IMR-90 (cell line): ENCODE data around the gene RAB8A. TPM values are rescaled to one million over a fixed set of nuclear protein-coding genes. Genes with fewer than 3 reads are reported as not detected.

Experiments used
- ATAC-seq: fragments of 200-7000 bp; cut with Tn5 transposase; 2 replicates; pipeline ENCODE4 v1.9.1; 2020; ENCODE audit warnings: low read depth, mild to moderate bottlenecking, moderate library complexity
- BruUV-seq: library from RNA; stranded (reverse); fragments of 400-500 nt; replicated peaks from 2 replicates; lab custom pipeline; 2021; lab: Mats Ljungman, UMichigan
- CTCF ChIA-PET: fragments of 300-600 bp; formaldehyde crosslinking; extraction: SDS; loops from one replicate; lab custom pipeline; 2021; ENCODE audit warnings: antibody characterized with exemption; lab: Yijun Ruan, JAX
- POLR2A ChIA-PET: fragments of 300-600 bp; sonication (Branson Sonifier 250); formaldehyde crosslinking; loops from one replicate; lab custom pipeline; 2022; ENCODE audit warnings: antibody characterized with exemption; ENCODE audit not compliant: unreplicated experiment; lab: Charles Lee
- DNase-seq: peaks from one replicate; pipeline ENCODE4 v3.0.0; 2013
- H2AFZ ChIP-seq: replicated peaks from 2 replicates; pipeline ENCODE3; 2013; ENCODE audit warnings: low read length, mild to moderate bottlenecking; ENCODE audit not compliant: poor library complexity
- H2AK5ac ChIP-seq: 2 replicates; pipeline ENCODE4 v1.6.1; 2013; ENCODE audit warnings: low read depth, low read length, inconsistent platforms
- H2AK9ac ChIP-seq: replicated peaks from 2 replicates; pipeline ENCODE3; 2013; ENCODE audit warnings: mild to moderate bottlenecking, low read depth, low read length, moderate library complexity; ENCODE audit not compliant: poor library complexity
- H2BK120ac ChIP-seq: 2 replicates; pipeline ENCODE4 v1.6.1; 2013; ENCODE audit warnings: low read depth, low read length, inconsistent platforms
- H2BK15ac ChIP-seq: 3 replicates; pipeline ENCODE4 v1.6.1; 2013; ENCODE audit warnings: low read depth, low read length, inconsistent platforms
- H2BK20ac ChIP-seq: 2 replicates; pipeline ENCODE4 v1.6.1; 2013; ENCODE audit warnings: low read depth, mild to moderate bottlenecking, inconsistent platforms, low read length, moderate library complexity
- H2BK5ac ChIP-seq: 2 replicates; pipeline ENCODE4 v1.6.1; 2013; ENCODE audit warnings: mild to moderate bottlenecking, low read depth, low read length, inconsistent platforms; ENCODE audit not compliant: poor library complexity, severe bottlenecking
- H3K14ac ChIP-seq: replicated peaks from 2 replicates; pipeline ENCODE4 v1.6.1; 2013; ENCODE audit warnings: low read depth, low read length, inconsistent platforms
- H3K18ac ChIP-seq: 2 replicates; pipeline ENCODE4 v1.6.1; 2013; ENCODE audit warnings: low read depth, low read length, control low read depth
- H3K23ac ChIP-seq: 2 replicates; pipeline ENCODE4 v1.6.1; 2013; ENCODE audit warnings: low read depth, low read length, inconsistent platforms
- H3K27ac ChIP-seq: 2 replicates; pipeline ENCODE4 v1.5.1; 2013; ENCODE audit warnings: mild to moderate bottlenecking, control low read depth, low read length; ENCODE audit not compliant: insufficient read depth
- H3K27me3 ChIP-seq: 2 replicates; pipeline ENCODE4 v1.6.1; 2013; ENCODE audit warnings: low read length; ENCODE audit not compliant: control insufficient read depth, insufficient read depth
- H3K36me3 ChIP-seq: 2 replicates; pipeline ENCODE4 v1.6.1; 2013; ENCODE audit warnings: low read length, mixed read lengths; ENCODE audit not compliant: control insufficient read depth, insufficient read depth
- H3K4ac ChIP-seq: 2 replicates; pipeline ENCODE4 v1.6.1; 2013; ENCODE audit warnings: low read depth, low read length, inconsistent platforms
- H3K4me1 ChIP-seq: 2 replicates; pipeline ENCODE4 v1.6.1; 2013; ENCODE audit warnings: low read length, mixed read lengths; ENCODE audit not compliant: control insufficient read depth, insufficient read depth
- H3K4me2 ChIP-seq: 2 replicates; pipeline ENCODE4 v1.6.1; 2013; ENCODE audit warnings: low read depth, mild to moderate bottlenecking, control low read depth, low read length, moderate library complexity
- H3K4me3 ChIP-seq: 2 replicates; pipeline ENCODE4 v1.5.1; 2013; ENCODE audit warnings: low read depth, mild to moderate bottlenecking, control low read depth, low read length, moderate library complexity; ENCODE audit not compliant: insufficient read depth
- H3K56ac ChIP-seq: 2 replicates; pipeline ENCODE4 v1.6.1; 2013; ENCODE audit warnings: low read length, inconsistent platforms; ENCODE audit not compliant: insufficient read depth; ENCODE audit errors: extremely low read depth
- H3K79me1 ChIP-seq, 2 experiments: 2 replicates each; pipeline ENCODE4 v1.6.1; 2013; ENCODE audit warnings: low read length in 2 of 2, inconsistent platforms in 1 of 2, low read depth in 1 of 2
- H3K9ac ChIP-seq: 2 replicates; pipeline ENCODE4 v1.6.1; 2013; ENCODE audit warnings: low read depth, low read length, control low read depth
- H3K9me1 ChIP-seq: 2 replicates; pipeline ENCODE4 v1.6.1; 2013; ENCODE audit warnings: low read length, inconsistent platforms; ENCODE audit not compliant: insufficient read depth
- H3K9me3 ChIP-seq: 2 replicates; pipeline ENCODE4 v1.6.1; 2013; ENCODE audit warnings: low read length; ENCODE audit not compliant: control insufficient read depth, insufficient read depth
- H4K20me1 ChIP-seq: 2 replicates; pipeline ENCODE4 v1.6.1; 2013; ENCODE audit warnings: low read length, inconsistent platforms; ENCODE audit not compliant: insufficient read depth
- H4K5ac ChIP-seq: 2 replicates; pipeline ENCODE4 v1.6.1; 2013; ENCODE audit warnings: mild to moderate bottlenecking, low read depth, low read length, control low read depth
- H4K8ac ChIP-seq, 2 experiments: 2 replicates each; pipeline ENCODE4 v1.6.1; 2013; ENCODE audit warnings: low read depth in 2 of 2, low read length in 2 of 2, control low read depth in 1 of 2, inconsistent platforms in 1 of 2
- H4K91ac ChIP-seq: 2 replicates; pipeline ENCODE4 v1.6.1; 2013; ENCODE audit warnings: low read depth, low read length, inconsistent platforms; ENCODE audit not compliant: insufficient read depth
- BHLHE40 ChIP-seq: fragments of 150-350 bp; IDR thresholded peaks from 2 replicates; pipeline ENCODE4 v1.6.1; 2016; ENCODE audit warnings: mild to moderate bottlenecking, low read depth, low read length
- CEBPB ChIP-seq: IDR thresholded peaks from 2 replicates; pipeline ENCODE4 v1.6.1; 2012; ENCODE audit warnings: low read depth, low read length, improper control_type of control experiment
- CTCF ChIP-seq: conservative IDR thresholded peaks from 2 replicates; pipeline ENCODE4 v1.5.1; 2012; ENCODE audit warnings: mild to moderate bottlenecking, low read depth, low read length, improper control_type of control experiment
- MAFK ChIP-seq: IDR thresholded peaks from 2 replicates; pipeline ENCODE4 v1.6.1; 2012; ENCODE audit warnings: low read depth, low read length, improper control_type of control experiment
- MAZ ChIP-seq: IDR thresholded peaks from 2 replicates; pipeline ENCODE4 v1.6.1; 2012; ENCODE audit warnings: low read depth, mild to moderate bottlenecking, low read length, improper control_type of control experiment, moderate library complexity, borderline replicate concordance
- POLR2A ChIP-seq: IDR thresholded peaks from 2 replicates; pipeline ENCODE4 v1.6.1; 2012; ENCODE audit warnings: mild to moderate bottlenecking, low read depth, low read length
- RAD21 ChIP-seq: IDR thresholded peaks from 2 replicates; pipeline ENCODE4 v1.6.1; 2012; ENCODE audit warnings: low read length, improper control_type of control experiment
- RCOR1 ChIP-seq: IDR thresholded peaks from 2 replicates; pipeline ENCODE4 v1.6.1; 2012; ENCODE audit warnings: mild to moderate bottlenecking, low read length, improper control_type of control experiment; ENCODE audit not compliant: insufficient replicate concordance
- RFX5 ChIP-seq: IDR thresholded peaks from 2 replicates; pipeline ENCODE4 v1.8.0; 2012; ENCODE audit warnings: low read depth, mild to moderate bottlenecking, low read length, moderate library complexity
- WGBS, 2 experiments: methylation state at CpG; one replicate each; pipeline versions ENCODE4 v1.1.5 to v1.1.7; 2013; ENCODE audit warnings: missing lambda C conversion rate in 2 of 2; ENCODE audit not compliant: insufficient read length in 1 of 2; ENCODE audit errors: extremely low coverage in 2 of 2; 5-methylcytosine and 5-hydroxymethylcytosine counted together
- dilution Hi-C: fragments of 300-500 bp; cut with HindIII; formaldehyde crosslinking; loops from one replicate; pipeline ENCODE4 v1.14.3; 2018; ENCODE audit warnings: low sequenced_read_pairs; ENCODE audit not compliant: unreplicated experiment
- in situ Hi-C: fragments of 300-500 bp; cut with MboI; formaldehyde crosslinking; loops from 3 replicates; pipeline ENCODE4 v1.14.3; 2019; ENCODE audit warnings: low sequenced_read_pairs, inconsistent platforms, mixed read lengths
- intact Hi-C: fragments of 100-400 bp; cut with micrococcal nuclease; formaldehyde crosslinking; loops from 2 replicates; pipeline ENCODE4 v1.10.0; 2022
- polyA plus RNA-seq, 3 experiments: library from polyadenylated mRNA; depleted of rRNA; stranded (reverse); fragments of >200 nt; gene quantifications; 2 replicates each; pipeline ENCODE4 v1.2.3, GENCODE V29; 2012; ENCODE audit warnings: low replicate concordance in 1 of 3
- total RNA-seq: library from RNA; depleted of rRNA; stranded (reverse); fragments of >200 nt; gene quantifications from 2 replicates; pipeline ENCODE4 v1.2.3, GENCODE V29; 2012

RAB8A gene
- total and polyA plus RNA-seq, 2 of the 4 experiments (the other 2 are of a cell fraction) = 64.5 to 135 TPM

GRCh38 chr19:16098416-16098768 is 13.3 kb upstream of the RAB8A start:
- Histone ChIP-seq H2BK20ac (no peak overlapping the region), H2BK5ac (no peak overlapping the region), H4K5ac (no peak overlapping the region), H3K14ac (no peak overlapping the region), H3K4me3 (no peak overlapping the region), H3K4me2 (no peak overlapping the region), H3K9me3 (no peaks in the 10 kb centered on the region), H3K27ac (no peak overlapping the region), H4K8ac (no peak overlapping the region), H3K27me3 (no peaks in the 10 kb centered on the region), H2AFZ (no peak overlapping the region), H4K20me1 (peaks cover 96% of the 10 kb centered on the region), H3K18ac (no peak overlapping the region), H3K79me1 (peaks cover 19 to 73% of the 10 kb centered on the region in 2 experiments), H3K4ac (no peak overlapping the region), H2AK5ac (no peak overlapping the region), H2BK15ac (no peak overlapping the region), H3K23ac (no peak overlapping the region), H2BK120ac (no peak overlapping the region), H2AK9ac (no peak overlapping the region), H4K91ac (no peak overlapping the region), H3K36me3 (peaks cover 80% of the 10 kb centered on the region), H3K4me1 (peaks cover 9% of the 10 kb centered on the region; the same call in 1 of the 2 replicates), H3K9me1 (peaks cover 3% of the 10 kb centered on the region; the same call in 1 of the 2 replicates), H3K56ac (no peak overlapping the region), H3K9ac (no peak overlapping the region)
- intact Hi-C loops (no loop called here), dilution Hi-C loops (no loop called here), in situ Hi-C loops (no loop called here)
- BruUV-seq = no TSS peak
- ATAC-seq (no peak), DNase-seq (no peak)
- ChIA-PET CTCF (no interaction called here), POLR2A (no interaction called here)
- no CpG with 5 or more reads among the region's 6 CpGs for WGBS, 2 experiments
- TF ChIP-seq RAD21 = no peak
- TF ChIP-seq POLR2A = no peak
- no peak for TF ChIP-seq MAZ
- TF ChIP-seq BHLHE40 = no peak
- TF ChIP-seq CTCF = no peak
- no peak for TF ChIP-seq RCOR1
- no peak for TF ChIP-seq MAFK
- no peak for TF ChIP-seq CEBPB
- TF ChIP-seq RFX5 = no peak
